ENCODE results near the gene SIX5. TPM values are rescaled to one million over a fixed set of nuclear protein-coding genes. Genes with fewer than 3 reads are reported as not detected.

Gene SIX5
- total and polyA plus RNA-seq, 9 of the 15 experiments (the other 6 are each of a cell fraction or from before 2014, with no cell fraction given), result 1.4 to 17.2 (median 7.4) TPM; not detected in 2

DNA sequence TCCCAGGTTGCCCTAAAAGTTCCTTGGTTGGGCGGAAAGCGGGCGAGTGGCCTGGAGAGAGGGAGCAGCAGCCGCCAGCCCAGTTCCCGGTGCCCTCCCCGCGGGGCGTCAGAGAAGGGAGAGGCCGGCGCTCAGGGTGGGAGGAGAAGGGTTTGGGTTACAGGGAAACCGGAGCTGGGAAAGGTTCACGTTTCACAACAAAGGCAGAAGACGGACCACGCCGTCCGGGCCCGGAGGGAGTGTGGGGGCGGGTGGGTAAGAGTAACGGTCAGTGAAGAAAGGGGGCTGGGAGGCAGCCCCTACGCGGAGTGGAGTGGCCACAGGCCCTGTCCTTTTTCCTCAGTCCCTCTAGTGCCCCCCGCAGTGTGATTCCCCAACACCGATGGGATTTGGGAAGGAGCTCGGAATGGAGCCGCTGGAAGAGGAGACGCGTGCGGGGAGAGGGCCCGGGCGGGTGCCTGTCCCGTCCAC lies 1.6 kb downstream of the SIX5 start (continued):
- TF ChIP-seq, protein P1, sequence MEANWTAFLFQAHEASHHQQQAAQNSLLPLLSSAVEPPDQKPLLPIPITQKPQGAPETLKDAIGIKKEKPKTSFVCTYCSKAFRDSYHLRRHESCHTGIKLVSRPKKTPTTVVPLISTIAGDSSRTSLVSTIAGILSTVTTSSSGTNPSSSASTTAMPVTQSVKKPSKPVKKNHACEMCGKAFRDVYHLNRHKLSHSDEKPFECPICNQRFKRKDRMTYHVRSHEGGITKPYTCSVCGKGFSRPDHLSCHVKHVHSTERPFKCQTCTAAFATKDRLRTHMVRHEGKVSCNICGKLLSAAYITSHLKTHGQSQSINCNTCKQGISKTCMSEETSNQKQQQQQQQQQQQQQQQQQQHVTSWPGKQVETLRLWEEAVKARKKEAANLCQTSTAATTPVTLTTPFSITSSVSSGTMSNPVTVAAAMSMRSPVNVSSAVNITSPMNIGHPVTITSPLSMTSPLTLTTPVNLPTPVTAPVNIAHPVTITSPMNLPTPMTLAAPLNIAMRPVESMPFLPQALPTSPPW (CRISPR knock-in tag; IDR thresholded peaks at IDR 0.05), result peak; percentile 52; the same call in 1 of the 2 replicates
- no peak for TF ChIP-seq ZFPM2 (CRISPR knock-in tag; IDR thresholded peaks at IDR 0.05)
- TF ChIP-seq, protein P2, sequence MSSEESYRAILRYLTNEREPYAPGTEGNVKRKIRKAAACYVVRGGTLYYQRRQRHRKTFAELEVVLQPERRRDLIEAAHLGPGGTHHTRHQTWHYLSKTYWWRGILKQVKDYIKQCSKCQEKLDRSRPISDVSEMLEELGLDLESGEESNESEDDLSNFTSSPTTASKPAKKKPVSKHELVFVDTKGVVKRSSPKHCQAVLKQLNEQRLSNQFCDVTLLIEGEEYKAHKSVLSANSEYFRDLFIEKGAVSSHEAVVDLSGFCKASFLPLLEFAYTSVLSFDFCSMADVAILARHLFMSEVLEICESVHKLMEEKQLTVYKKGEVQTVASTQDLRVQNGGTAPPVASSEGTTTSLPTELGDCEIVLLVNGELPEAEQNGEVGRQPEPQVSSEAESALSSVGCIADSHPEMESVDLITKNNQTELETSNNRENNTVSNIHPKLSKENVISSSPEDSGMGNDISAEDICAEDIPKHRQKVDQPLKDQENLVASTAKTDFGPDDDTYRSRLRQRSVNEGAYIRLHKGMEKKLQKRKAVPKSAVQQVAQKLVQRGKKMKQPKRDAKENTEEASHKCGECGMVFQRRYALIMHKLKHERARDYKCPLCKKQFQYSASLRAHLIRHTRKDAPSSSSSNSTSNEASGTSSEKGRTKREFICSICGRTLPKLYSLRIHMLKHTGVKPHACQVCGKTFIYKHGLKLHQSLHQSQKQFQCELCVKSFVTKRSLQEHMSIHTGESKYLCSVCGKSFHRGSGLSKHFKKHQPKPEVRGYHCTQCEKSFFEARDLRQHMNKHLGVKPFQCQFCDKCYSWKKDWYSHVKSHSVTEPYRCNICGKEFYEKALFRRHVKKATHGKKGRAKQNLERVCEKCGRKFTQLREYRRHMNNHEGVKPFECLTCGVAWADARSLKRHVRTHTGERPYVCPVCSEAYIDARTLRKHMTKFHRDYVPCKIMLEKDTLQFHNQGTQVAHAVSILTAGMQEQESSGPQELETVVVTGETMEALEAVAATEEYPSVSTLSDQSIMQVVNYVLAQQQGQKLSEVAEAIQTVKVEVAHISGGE (CRISPR knock-in tag; IDR thresholded peaks at IDR 0.05), result peak in 1 of 3 experiments; percentile 30; a peak in 1 of 6 replicates
- TF ChIP-seq, protein P3, sequence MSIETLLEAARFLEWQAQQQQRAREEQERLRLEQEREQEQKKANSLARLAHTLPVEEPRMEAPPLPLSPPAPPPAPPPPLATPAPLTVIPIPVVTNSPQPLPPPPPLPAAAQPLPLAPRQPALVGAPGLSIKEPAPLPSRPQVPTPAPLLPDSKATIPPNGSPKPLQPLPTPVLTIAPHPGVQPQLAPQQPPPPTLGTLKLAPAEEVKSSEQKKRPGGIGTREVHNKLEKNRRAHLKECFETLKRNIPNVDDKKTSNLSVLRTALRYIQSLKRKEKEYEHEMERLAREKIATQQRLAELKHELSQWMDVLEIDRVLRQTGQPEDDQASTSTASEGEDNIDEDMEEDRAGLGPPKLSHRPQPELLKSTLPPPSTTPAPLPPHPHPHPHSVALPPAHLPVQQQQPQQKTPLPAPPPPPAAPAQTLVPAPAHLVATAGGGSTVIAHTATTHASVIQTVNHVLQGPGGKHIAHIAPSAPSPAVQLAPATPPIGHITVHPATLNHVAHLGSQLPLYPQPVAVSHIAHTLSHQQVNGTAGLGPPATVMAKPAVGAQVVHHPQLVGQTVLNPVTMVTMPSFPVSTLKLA (conservative IDR thresholded peaks at IDR 0.05), result peak; percentile 97 to 98
- TF ChIP-seq, protein P4, sequence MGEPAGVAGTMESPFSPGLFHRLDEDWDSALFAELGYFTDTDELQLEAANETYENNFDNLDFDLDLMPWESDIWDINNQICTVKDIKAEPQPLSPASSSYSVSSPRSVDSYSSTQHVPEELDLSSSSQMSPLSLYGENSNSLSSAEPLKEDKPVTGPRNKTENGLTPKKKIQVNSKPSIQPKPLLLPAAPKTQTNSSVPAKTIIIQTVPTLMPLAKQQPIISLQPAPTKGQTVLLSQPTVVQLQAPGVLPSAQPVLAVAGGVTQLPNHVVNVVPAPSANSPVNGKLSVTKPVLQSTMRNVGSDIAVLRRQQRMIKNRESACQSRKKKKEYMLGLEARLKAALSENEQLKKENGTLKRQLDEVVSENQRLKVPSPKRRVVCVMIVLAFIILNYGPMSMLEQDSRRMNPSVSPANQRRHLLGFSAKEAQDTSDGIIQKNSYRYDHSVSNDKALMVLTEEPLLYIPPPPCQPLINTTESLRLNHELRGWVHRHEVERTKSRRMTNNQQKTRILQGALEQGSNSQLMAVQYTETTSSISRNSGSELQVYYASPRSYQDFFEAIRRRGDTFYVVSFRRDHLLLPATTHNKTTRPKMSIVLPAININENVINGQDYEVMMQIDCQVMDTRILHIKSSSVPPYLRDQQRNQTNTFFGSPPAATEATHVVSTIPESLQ (CRISPR knock-in tag; IDR thresholded peaks at IDR 0.05), result no peak
- TF ChIP-seq PTBP1 (IDR thresholded peaks at IDR 0.05; ENCODE audit: low read depth, low read length), result no peak
- no peak for TF ChIP-seq GABPA (tag; conservative IDR thresholded peaks at IDR 0.05; ENCODE audit: low read depth)
- TF ChIP-seq ZBTB7A (IDR thresholded peaks at IDR 0.05; ENCODE audit: borderline replicate concordance, control insufficient read depth, low read depth, low read length), result peak; percentile 58; the same call in 1 of the 2 replicates
- peak; percentile 43; the same call in 1 of the 2 replicates for TF ChIP-seq CREM (IDR thresholded peaks at IDR 0.05; ENCODE audit: low read depth)
- peak; percentile 75; the same call in 1 of the 2 replicates for TF ChIP-seq MYC (IDR thresholded peaks at IDR 0.05; ENCODE audit: low read depth, low read length)
- TF ChIP-seq MYC (CRISPR knock-in tag; IDR thresholded peaks at IDR 0.05; ENCODE audit: borderline replicate concordance, low read depth), result no peak
- TF ChIP-seq RFX5 (IDR thresholded peaks at IDR 0.05; ENCODE audit: low read depth, low read length), result no peak
- no peak for TF ChIP-seq ZNF57 (CRISPR knock-in tag; IDR thresholded peaks at IDR 0.05)
- TF ChIP-seq RHOXF2B (CRISPR knock-in tag; conservative IDR thresholded peaks at IDR 0.05), result no peak
- TF ChIP-seq FOXM1 (IDR thresholded peaks at IDR 0.05; ENCODE audit: low read depth), result no peak
- TF ChIP-seq FOXM1 (CRISPR knock-in tag; IDR thresholded peaks at IDR 0.05; ENCODE audit: low read depth), result no peak
- TF ChIP-seq ZNF12 (CRISPR knock-in tag; IDR thresholded peaks at IDR 0.05), result no peak
- TF ChIP-seq ZNF695 (CRISPR knock-in tag; IDR thresholded peaks at IDR 0.05), result no peak
- TF ChIP-seq EGR1 (conservative IDR thresholded peaks at IDR 0.05), result peak; percentile 92
- no peak for TF ChIP-seq KDM4B (IDR thresholded peaks at IDR 0.05; ENCODE audit: borderline replicate concordance in 2 of 2, low read depth in 1 of 2)
- no peak for TF ChIP-seq ZNF830 (CRISPR knock-in tag; IDR thresholded peaks at IDR 0.05)
